ENCODE measurements around the gene WDR93. TPM values are rescaled to one million over a fixed set of nuclear protein-coding genes. Genes with fewer than 3 reads are reported as not detected.

The WDR93 gene
- polyA plus RNA-seq, 2 of the 4 experiments (the other 2 are of a cell fraction), result 0.10 to 0.26 TPM

DNA sequence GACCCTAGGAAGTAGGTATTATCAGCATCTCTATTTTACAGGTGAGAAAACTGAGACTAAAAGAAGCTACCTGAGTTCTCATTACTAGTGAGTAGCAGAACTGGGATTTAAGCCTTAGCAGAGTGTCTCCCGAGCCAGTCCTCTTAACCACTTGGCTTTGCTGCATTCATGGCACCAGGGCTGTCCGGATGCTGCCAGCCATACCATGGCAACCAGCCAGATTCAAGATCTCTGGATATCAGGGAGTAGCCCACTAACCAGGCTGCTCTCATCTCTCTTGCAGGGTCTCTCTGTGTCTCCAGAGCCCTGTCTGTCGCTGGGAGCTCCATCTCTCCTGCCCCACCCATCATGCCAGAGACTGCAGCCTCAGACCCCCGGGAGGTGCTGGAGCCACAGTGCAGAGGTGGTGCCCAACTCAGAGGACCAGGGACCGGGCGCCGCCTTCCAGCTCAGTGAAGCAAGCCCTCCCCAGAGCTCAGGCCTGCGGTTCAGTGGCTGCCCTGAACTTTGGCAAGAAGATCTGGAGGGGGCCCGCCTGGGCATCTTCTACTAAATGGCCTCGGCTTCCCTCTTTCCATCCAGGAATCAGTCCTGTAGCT, 87.3 kb downstream of the WDR93 start:
- Histone ChIP-seq H3K4me1 (peaks cover 29% of the 10 kb centered on the region), H3K4me3 (no peak overlapping the region), H3K9me3 (no peaks in the 10 kb centered on the region), H3K27ac (no peak overlapping the region), H3K4me2 (no peak overlapping the region)
- ATAC-seq (no peak), FAIRE-seq (no peak), DNase-seq (ENCODE audit: low read depth in 1 of 2, low spot score in 1 of 2) (no peak)
- 88% methylated on average over 10 of the region's 10 CpGs for WGBS (ENCODE audit: missing lambda C conversion rate)
- CTCF ChIA-PET, result interaction anchor here (0.8 to 12.4 kb wide), 11 partner anchors 10 to 443 kb away, joined by 3 to 222 read pairs (median 4); partner anchors contain the start of gene MESP1
- POLR2A ChIA-PET, result no interaction called here
- no peak for TF ChIP-seq NPAS2 (CRISPR knock-in tag; IDR thresholded peaks at IDR 0.05; ENCODE audit: borderline replicate concordance)
- TF ChIP-seq SREBF2 (IDR thresholded peaks at IDR 0.05), result no peak
- TF ChIP-seq, protein P1, sequence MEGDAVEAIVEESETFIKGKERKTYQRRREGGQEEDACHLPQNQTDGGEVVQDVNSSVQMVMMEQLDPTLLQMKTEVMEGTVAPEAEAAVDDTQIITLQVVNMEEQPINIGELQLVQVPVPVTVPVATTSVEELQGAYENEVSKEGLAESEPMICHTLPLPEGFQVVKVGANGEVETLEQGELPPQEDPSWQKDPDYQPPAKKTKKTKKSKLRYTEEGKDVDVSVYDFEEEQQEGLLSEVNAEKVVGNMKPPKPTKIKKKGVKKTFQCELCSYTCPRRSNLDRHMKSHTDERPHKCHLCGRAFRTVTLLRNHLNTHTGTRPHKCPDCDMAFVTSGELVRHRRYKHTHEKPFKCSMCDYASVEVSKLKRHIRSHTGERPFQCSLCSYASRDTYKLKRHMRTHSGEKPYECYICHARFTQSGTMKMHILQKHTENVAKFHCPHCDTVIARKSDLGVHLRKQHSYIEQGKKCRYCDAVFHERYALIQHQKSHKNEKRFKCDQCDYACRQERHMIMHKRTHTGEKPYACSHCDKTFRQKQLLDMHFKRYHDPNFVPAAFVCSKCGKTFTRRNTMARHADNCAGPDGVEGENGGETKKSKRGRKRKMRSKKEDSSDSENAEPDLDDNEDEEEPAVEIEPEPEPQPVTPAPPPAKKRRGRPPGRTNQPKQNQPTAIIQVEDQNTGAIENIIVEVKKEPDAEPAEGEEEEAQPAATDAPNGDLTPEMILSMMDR (IDR thresholded peaks at IDR 0.05), result no peak
- no peak for TF ChIP-seq CHD2 (IDR thresholded peaks at IDR 0.05; ENCODE audit: low read length, partially characterized antibody)
- TF ChIP-seq, protein P2, sequence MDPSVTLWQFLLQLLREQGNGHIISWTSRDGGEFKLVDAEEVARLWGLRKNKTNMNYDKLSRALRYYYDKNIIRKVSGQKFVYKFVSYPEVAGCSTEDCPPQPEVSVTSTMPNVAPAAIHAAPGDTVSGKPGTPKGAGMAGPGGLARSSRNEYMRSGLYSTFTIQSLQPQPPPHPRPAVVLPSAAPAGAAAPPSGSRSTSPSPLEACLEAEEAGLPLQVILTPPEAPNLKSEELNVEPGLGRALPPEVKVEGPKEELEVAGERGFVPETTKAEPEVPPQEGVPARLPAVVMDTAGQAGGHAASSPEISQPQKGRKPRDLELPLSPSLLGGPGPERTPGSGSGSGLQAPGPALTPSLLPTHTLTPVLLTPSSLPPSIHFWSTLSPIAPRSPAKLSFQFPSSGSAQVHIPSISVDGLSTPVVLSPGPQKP (IDR thresholded peaks at IDR 0.05; ENCODE audit: low read depth, low read length), result no peak
- TF ChIP-seq KDM1A (IDR thresholded peaks at IDR 0.05; ENCODE audit: low read depth), result no peak
- no peak for TF ChIP-seq MAFK (IDR thresholded peaks at IDR 0.05; ENCODE audit: partially characterized antibody)
- TF ChIP-seq HEYL (CRISPR knock-in tag; IDR thresholded peaks at IDR 0.05), result no peak
- TF ChIP-seq POLR2A (IDR thresholded peaks at IDR 0.05; ENCODE audit: low read length), result no peak
- TF ChIP-seq, protein P3, sequence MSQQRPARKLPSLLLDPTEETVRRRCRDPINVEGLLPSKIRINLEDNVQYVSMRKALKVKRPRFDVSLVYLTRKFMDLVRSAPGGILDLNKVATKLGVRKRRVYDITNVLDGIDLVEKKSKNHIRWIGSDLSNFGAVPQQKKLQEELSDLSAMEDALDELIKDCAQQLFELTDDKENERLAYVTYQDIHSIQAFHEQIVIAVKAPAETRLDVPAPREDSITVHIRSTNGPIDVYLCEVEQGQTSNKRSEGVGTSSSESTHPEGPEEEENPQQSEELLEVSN (IDR thresholded peaks at IDR 0.05; ENCODE audit: borderline replicate concordance, low read depth), result no peak
- no peak for TF ChIP-seq HOXA7 (CRISPR knock-in tag; IDR thresholded peaks at IDR 0.05)
- TF ChIP-seq, protein P4, sequence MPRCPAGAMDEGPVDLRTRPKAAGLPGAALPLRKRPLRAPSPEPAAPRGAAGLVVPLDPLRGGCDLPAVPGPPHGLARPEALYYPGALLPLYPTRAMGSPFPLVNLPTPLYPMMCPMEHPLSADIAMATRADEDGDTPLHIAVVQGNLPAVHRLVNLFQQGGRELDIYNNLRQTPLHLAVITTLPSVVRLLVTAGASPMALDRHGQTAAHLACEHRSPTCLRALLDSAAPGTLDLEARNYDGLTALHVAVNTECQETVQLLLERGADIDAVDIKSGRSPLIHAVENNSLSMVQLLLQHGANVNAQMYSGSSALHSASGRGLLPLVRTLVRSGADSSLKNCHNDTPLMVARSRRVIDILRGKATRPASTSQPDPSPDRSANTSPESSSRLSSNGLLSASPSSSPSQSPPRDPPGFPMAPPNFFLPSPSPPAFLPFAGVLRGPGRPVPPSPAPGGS (IDR thresholded peaks at IDR 0.05), result no peak
- no peak for TF ChIP-seq EHMT2 (IDR thresholded peaks at IDR 0.05; ENCODE audit: low read depth)
- no peak for TF ChIP-seq ZC3H11A (IDR thresholded peaks at IDR 0.05)
- TF ChIP-seq, protein P5, sequence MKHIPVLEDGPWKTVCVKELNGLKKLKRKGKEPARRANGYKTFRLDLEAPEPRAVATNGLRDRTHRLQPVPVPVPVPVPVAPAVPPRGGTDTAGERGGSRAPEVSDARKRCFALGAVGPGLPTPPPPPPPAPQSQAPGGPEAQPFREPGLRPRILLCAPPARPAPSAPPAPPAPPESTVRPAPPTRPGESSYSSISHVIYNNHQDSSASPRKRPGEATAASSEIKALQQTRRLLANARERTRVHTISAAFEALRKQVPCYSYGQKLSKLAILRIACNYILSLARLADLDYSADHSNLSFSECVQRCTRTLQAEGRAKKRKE (CRISPR knock-in tag; IDR thresholded peaks at IDR 0.05; ENCODE audit: low read depth), result no peak
- no peak for TF ChIP-seq FOSB (CRISPR knock-in tag; IDR thresholded peaks at IDR 0.05)

DNA sequence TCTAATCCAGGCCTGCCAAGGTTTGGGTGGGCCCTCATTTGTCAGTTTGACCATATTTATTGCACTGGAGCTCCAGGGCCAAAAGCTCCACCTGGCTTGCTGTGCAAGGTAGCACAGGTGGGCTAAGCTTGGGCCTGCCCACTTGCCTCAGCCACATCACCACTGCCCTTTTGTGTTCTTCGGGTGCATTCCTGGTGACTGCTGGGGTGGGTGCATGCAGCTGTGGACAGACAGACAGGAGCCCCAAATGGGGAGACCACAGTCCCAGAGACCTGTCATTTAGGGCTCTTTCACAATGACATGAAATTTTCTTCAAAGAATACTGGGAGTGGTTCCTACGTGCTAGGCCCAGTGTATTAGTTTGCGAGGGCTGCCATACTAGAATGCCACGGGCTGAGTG, 88.2 kb downstream of the WDR93 start:
- DNase-seq (ENCODE audit: low read depth in 1 of 2, low spot score in 1 of 2) (no peak), FAIRE-seq (no peak), ATAC-seq (no peak)
- TF ChIP-seq KDM5A (IDR thresholded peaks at IDR 0.05), result no peak
- TF ChIP-seq, protein P6, sequence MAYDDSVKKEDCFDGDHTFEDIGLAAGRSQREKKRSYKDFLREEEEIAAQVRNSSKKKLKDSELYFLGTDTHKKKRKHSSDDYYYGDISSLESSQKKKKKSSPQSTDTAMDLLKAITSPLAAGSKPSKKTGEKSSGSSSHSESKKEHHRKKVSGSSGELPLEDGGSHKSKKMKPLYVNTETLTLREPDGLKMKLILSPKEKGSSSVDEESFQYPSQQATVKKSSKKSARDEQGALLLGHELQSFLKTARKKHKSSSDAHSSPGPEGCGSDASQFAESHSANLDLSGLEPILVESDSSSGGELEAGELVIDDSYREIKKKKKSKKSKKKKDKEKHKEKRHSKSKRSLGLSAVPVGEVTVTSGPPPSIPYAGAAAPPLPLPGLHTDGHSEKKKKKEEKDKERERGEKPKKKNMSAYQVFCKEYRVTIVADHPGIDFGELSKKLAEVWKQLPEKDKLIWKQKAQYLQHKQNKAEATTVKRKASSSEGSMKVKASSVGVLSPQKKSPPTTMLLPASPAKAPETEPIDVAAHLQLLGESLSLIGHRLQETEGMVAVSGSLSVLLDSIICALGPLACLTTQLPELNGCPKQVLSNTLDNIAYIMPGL (CRISPR knock-in tag; IDR thresholded peaks at IDR 0.05; ENCODE audit: borderline replicate concordance), result no peak
- no peak for TF ChIP-seq HEYL (CRISPR knock-in tag; IDR thresholded peaks at IDR 0.05)
- no peak for TF ChIP-seq HOXB13 (CRISPR knock-in tag; IDR thresholded peaks at IDR 0.05; ENCODE audit: low read depth)
- no peak for TF ChIP-seq NPAS2 (CRISPR knock-in tag; IDR thresholded peaks at IDR 0.05; ENCODE audit: borderline replicate concordance)
- TF ChIP-seq FOSB (CRISPR knock-in tag; IDR thresholded peaks at IDR 0.05), result no peak
- ChIA-PET POLR2A (no interaction called here), CTCF (interaction anchor here (0.8 to 12.4 kb wide), 7 partner anchors 10 to 442 kb away, joined by 3 to 222 read pairs (median 3); partner anchors contain the start of gene MESP1)
- WGBS (ENCODE audit: missing lambda C conversion rate), result 88% methylated on average over 4 of the region's 4 CpGs
- H3K4me3 ChIP-seq, result no peak overlapping the region
- no peak overlapping the region for H3K4me2 ChIP-seq
- no peak overlapping the region for H3K27ac ChIP-seq
- H3K4me1 ChIP-seq, result peaks cover 23% of the 10 kb centered on the region
- no peaks in the 10 kb centered on the region for H3K9me3 ChIP-seq

All from A549 (cell line).